Fibroblast of lung (primary cell): ENCODE measurements around the gene MAP3K1.

Source experiments
- CTCF ChIP-seq, 2 donors: IDR thresholded peaks in 1 of 2; conservative IDR thresholded peaks in 1 of 2; 1 replicate in 1 of 2; 2 replicates in 1 of 2; pipeline ENCODE4 v1.5.1; 2011 to 2012; ENCODE audit warnings: low read length in 2 of 2, control low read depth in 1 of 2, inconsistent platforms in 1 of 2, low read depth in 1 of 2, mild to moderate bottlenecking in 1 of 2
- EZH2 ChIP-seq: IDR thresholded peaks from 2 replicates; pipeline ENCODE4 v1.5.1; 2012; ENCODE audit warnings: low read length, control low read depth, mild to moderate bottlenecking; ENCODE audit errors: missing control alignments

GRCh38 chr5:56862909-56863308, 47.6 kb downstream of the MAP3K1 start:
- TF ChIP-seq CTCF (conservative IDR thresholded peaks at IDR 0.05 in 1 of 2, IDR thresholded peaks at IDR 0.05 in 1 of 2; ENCODE audit: low read depth in 1 of 2, low read length in 2 of 2) (no peak), EZH2 (no peak)
